K562 (cell line): ENCODE measurements around the gene STX18. TPM values are rescaled to one million over a fixed set of nuclear protein-coding genes. Genes with fewer than 3 reads are reported as not detected.

ENCODE experiments used
- ARID4B ChIP-seq: sonication (generic); formaldehyde crosslinking; IDR thresholded peaks from 2 replicates; pipeline ENCODE4 v1.8.0; 2022; ENCODE audit warnings: mild to moderate bottlenecking, missing genetic modification reagents
- CHAMP1 ChIP-seq: fragments of 450-650 bp; IDR thresholded peaks from 2 replicates; pipeline ENCODE4 v1.6.1; 2016; ENCODE audit warnings: mild to moderate bottlenecking
- CHCHD3 ChIP-seq: fragments of 250-450 bp; sonication (Bioruptor Pico); IDR thresholded peaks from 2 replicates; pipeline ENCODE4 v2.1.2; 2022; ENCODE audit warnings: mild to moderate bottlenecking
- DEAF1 ChIP-seq: fragments of 450-650 bp; formaldehyde crosslinking; IDR thresholded peaks from 2 replicates; pipeline ENCODE4 v1.4.0; 2020; ENCODE audit warnings: mild to moderate bottlenecking, moderate library complexity
- HBP1 ChIP-seq: fragments of 450-650 bp; formaldehyde crosslinking; IDR thresholded peaks from 2 replicates; pipeline ENCODE4 v1.4.0; 2022; ENCODE audit warnings: missing genetic modification characterization
- MNT ChIP-seq, 2 experiments: fragments of 450-650 bp; conservative IDR thresholded peaks; 2 replicates each; pipeline ENCODE4 v1.6.1; 2017; ENCODE audit warnings: mild to moderate bottlenecking in 2 of 2, moderate library complexity in 2 of 2
- MXI1 ChIP-seq: IDR thresholded peaks from 2 replicates; pipeline ENCODE4 v1.6.1; 2011; ENCODE audit warnings: low read depth, mild to moderate bottlenecking, improper control_type of control experiment, low read length
- RBM25 ChIP-seq: fragments of 200-400 bp; formaldehyde crosslinking; IDR thresholded peaks from 2 replicates; pipeline ENCODE4 v1.6.1; 2018; ENCODE audit warnings: low read length, low read depth, moderate library complexity; ENCODE audit not compliant: severe bottlenecking
- ZC3H11A ChIP-seq: IDR thresholded peaks from 2 replicates; pipeline ENCODE4 v1.6.1; 2012; ENCODE audit warnings: low read depth, low read length, improper control_type of control experiment
- ZFP91 ChIP-seq: sonication (generic); formaldehyde crosslinking; IDR thresholded peaks from 2 replicates; pipeline ENCODE4 v1.8.0; 2022; ENCODE audit warnings: mild to moderate bottlenecking, missing genetic modification reagents
- ZNF551 ChIP-seq: fragments of 250-450 bp; sonication (Bioruptor Pico); IDR thresholded peaks from 2 replicates; pipeline ENCODE4 v1.5.0; 2021; ENCODE audit warnings: mild to moderate bottlenecking, moderate library complexity
- polyA plus RNA-seq, 8 experiments: library from polyadenylated mRNA; depleted of rRNA in 4 of 8; stranded (reverse) in 5 of 8; unstranded in 3 of 8; fragments of >200 nt; fragmentation: Nextera tagmentation in 2 of 8; fragmentation: Illumina TruSeq in 1 of 8; extraction: Ambion mirVana in 2 of 8; extraction: Trizol in 1 of 8; gene quantifications; 2 replicates each; pipeline versions ENCODE4 v1.2.1 to v1.2.3, GENCODE V29; 2011 to 2014; ENCODE audit warnings: inconsistent platforms in 1 of 8, missing spikeins in 1 of 8
- total RNA-seq, 7 experiments: library from RNA; depleted of rRNA in 6 of 7; stranded (reverse); fragments of >200 nt in 6 of 7; fragmentation: Illumina TruSeq in 2 of 7; extraction: Trizol in 2 of 7; gene quantifications; 2 replicates each; pipeline versions ENCODE4 v1.2.1 to v1.2.3, GENCODE V29; 2011 to 2021; ENCODE audit warnings: low replicate concordance in 1 of 7

Gene STX18
- total and polyA plus RNA-seq, 9 of the 15 experiments (the other 6 are each of a cell fraction or from before 2014, with no cell fraction given) = 6.2 to 41.7 (median 22.7) TPM

- TF ChIP-seq HBP1 (CRISPR knock-in tag) (no peak), CHCHD3 (CRISPR knock-in tag) (peak; percentile 20; the same call in 1 of the 2 replicates), ZC3H11A (peak; percentile 96), ZNF551 (CRISPR knock-in tag) (no peak), MXI1 (peak; percentile 47; the same call in 1 of the 2 replicates), RBM25 (peak; percentile 41), CHAMP1 (peak; percentile 71), DEAF1 (CRISPR knock-in tag) (no peak), MNT (conservative IDR thresholded peaks at IDR 0.05) (peak; percentile 72 to 92), ARID4B (CRISPR knock-in tag) (peak; percentile 95), ZFP91 (CRISPR knock-in tag) (peak; percentile 79; the same call in 1 of the 2 replicates)
Observed at GRCh38 chr4:4541661-4542570, at the start of gene STX18 (continued).
